ENCODE measurements around the gene RPL18. TPM values are rescaled to one million over a fixed set of nuclear protein-coding genes. Genes with fewer than 3 reads are reported as not detected.

Gene RPL18
- total RNA-seq, 1 experiment from 2014 or later = 1,736 TPM

DNA sequence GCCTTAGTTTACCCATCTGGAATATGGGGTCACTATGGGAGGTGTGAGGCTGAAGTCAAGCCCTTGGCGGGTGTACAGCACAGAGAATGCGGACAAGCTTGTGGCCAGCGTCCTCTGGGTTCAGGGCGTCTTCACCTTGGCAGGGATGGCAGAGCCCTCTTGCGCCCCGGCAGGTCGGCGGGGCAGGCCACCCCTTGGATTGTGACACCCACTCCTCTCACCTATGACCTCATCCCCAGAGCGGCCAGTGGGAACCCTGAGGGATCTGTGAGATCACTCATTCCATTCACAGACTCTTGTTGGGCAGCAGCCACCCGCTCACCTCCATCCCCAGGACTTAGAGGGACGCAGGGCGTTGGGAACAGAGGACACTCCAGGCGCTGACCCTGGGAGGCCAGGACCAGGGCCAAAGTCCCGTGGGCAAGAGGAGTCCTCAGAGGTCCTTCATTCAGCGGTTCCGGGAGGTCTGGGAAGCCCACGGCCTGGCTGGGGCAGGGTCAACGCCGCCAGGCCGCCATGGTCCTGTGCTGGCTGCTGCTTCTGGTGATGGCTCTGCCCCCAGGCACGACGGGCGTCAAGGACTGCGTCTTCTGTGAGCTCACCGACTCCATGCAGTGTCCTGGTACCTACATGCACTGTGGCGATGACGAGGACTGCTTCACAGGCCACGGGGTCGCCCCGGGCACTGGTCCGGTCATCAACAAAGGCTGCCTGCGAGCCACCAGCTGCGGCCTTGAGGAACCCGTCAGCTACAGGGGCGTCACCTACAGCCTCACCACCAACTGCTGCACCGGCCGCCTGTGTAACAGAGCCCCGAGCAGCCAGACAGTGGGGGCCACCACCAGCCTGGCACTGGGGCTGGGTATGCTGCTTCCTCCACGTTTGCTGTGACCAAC is 12.3 kb downstream of the RPL18 start, which contains the start of gene SPACA4:
Gene SPACA4, plus strand, starts transcription at position 280 of the 896 bp plus-strand sequence. Its CDS starts 237 bp downstream, at position 517.
- H3K4me1 Mint-ChIP-seq (ENCODE audit: insufficient read depth, unreplicated experiment) = no peaks in the 10 kb centered on the region
- no peaks in the 10 kb centered on the region for H3K27me3 Mint-ChIP-seq (ENCODE audit: insufficient read depth, unreplicated experiment)
- ChIA-PET POLR2A (no interaction called here), CTCF (interaction anchor here (0.6 to 1.1 kb wide), 7 partner anchors 10 to 248 kb away, joined by 3 to 6 read pairs (median 4); no protein-coding TSS in a partner anchor)
- no peak within 1 kb of the TSS for H3K27ac Mint-ChIP-seq (ENCODE audit: low read depth, unreplicated experiment)
- H3K36me3 Mint-ChIP-seq (ENCODE audit: insufficient read depth, unreplicated experiment) = no peaks in the 10 kb centered on the region
- H3K9me3 Mint-ChIP-seq (ENCODE audit: unreplicated experiment) = no peaks in the 10 kb centered on the region
- DNase-seq (ENCODE audit: unreplicated experiment) = no peak
- TF ChIP-seq CTCF (IDR thresholded peaks at IDR 0.05; ENCODE audit: unreplicated experiment) = no peak
- BruUV-seq (replicated peaks) = no TSS peak
- intact Hi-C loops (cut with micrococcal nuclease) = no loop called here
- no peak within 1 kb of the TSS for H3K4me3 Mint-ChIP-seq (ENCODE audit: unreplicated experiment)

GRCh38 chr19:48603850-48604249 is 15.1 kb downstream of the RPL18 start:
- intact Hi-C loops (cut with micrococcal nuclease) = no loop called here
- POLR2A ChIA-PET = no interaction called here
- BruUV-seq (replicated peaks) = no TSS peak
- TF ChIP-seq CTCF (IDR thresholded peaks at IDR 0.05; ENCODE audit: unreplicated experiment) = no peak
- H3K4me3 Mint-ChIP-seq (ENCODE audit: unreplicated experiment) = no peak overlapping the region
- CTCF ChIA-PET = no interaction called here
- peaks cover 3% of the 10 kb centered on the region for H3K27me3 Mint-ChIP-seq (ENCODE audit: insufficient read depth, unreplicated experiment)
- no peaks in the 10 kb centered on the region for H3K4me1 Mint-ChIP-seq (ENCODE audit: insufficient read depth, unreplicated experiment)
- H3K36me3 Mint-ChIP-seq (ENCODE audit: insufficient read depth, unreplicated experiment) = no peaks in the 10 kb centered on the region
- H3K27ac Mint-ChIP-seq (ENCODE audit: low read depth, unreplicated experiment) = no peak overlapping the region
- no peaks in the 10 kb centered on the region for H3K9me3 Mint-ChIP-seq (ENCODE audit: unreplicated experiment)
- no peak for DNase-seq (ENCODE audit: unreplicated experiment)

DNA sequence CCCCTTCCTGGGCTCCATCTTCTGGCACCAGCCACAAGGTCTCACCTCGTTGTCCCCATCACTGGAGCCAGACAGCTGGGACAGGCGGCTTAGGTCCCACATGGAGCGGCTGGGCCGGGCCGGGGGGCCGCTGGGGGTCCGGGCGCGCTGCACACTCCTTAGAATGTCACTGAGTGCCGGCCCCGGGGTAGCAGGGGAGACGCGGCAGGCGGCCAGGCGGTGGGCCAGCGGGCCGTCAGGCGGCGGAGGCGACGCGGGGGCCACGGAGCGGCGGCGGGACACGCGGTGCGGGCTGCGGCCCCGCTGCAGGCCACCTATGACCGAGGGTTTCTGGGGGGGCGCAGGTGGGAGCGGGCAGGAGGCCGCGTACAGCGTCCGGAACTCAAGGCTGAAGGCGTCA is 15.5 kb downstream of the RPL18 start:
- H3K4me1 Mint-ChIP-seq (ENCODE audit: insufficient read depth, unreplicated experiment) = no peaks in the 10 kb centered on the region
- H3K27me3 Mint-ChIP-seq (ENCODE audit: insufficient read depth, unreplicated experiment) = peaks cover 7% of the 10 kb centered on the region
- DNase-seq (ENCODE audit: unreplicated experiment) = no peak
- BruUV-seq (replicated peaks) = no TSS peak
- no peak overlapping the region for H3K4me3 Mint-ChIP-seq (ENCODE audit: unreplicated experiment)
- ChIA-PET CTCF (interaction anchor here (1.2 kb wide), 1 partner anchor 15 kb away, joined by 5 read pairs; no protein-coding TSS in a partner anchor), POLR2A (no interaction called here)
- no peaks in the 10 kb centered on the region for H3K9me3 Mint-ChIP-seq (ENCODE audit: unreplicated experiment)
- intact Hi-C loops (cut with micrococcal nuclease) = no loop called here
- no peak for TF ChIP-seq CTCF (IDR thresholded peaks at IDR 0.05; ENCODE audit: unreplicated experiment)
- H3K27ac Mint-ChIP-seq (ENCODE audit: low read depth, unreplicated experiment) = no peak overlapping the region
- H3K36me3 Mint-ChIP-seq (ENCODE audit: insufficient read depth, unreplicated experiment) = no peaks in the 10 kb centered on the region

- Mint-ChIP-seq H3K36me3 (ENCODE audit: insufficient read depth, unreplicated experiment) (no peaks in the 10 kb centered on the region), H3K4me3 (ENCODE audit: unreplicated experiment) (no peak overlapping the region), H3K9me3 (ENCODE audit: unreplicated experiment) (no peaks in the 10 kb centered on the region), H3K27ac (ENCODE audit: low read depth, unreplicated experiment) (no peak overlapping the region), H3K4me1 (ENCODE audit: insufficient read depth, unreplicated experiment) (no peaks in the 10 kb centered on the region), H3K27me3 (ENCODE audit: insufficient read depth, unreplicated experiment) (peaks cover 11% of the 10 kb centered on the region)
- DNase-seq (ENCODE audit: unreplicated experiment) = no peak
- intact Hi-C loops (cut with micrococcal nuclease) = no loop called here
- no TSS peak for BruUV-seq (replicated peaks)
- POLR2A ChIA-PET = no interaction called here
- TF ChIP-seq CTCF (IDR thresholded peaks at IDR 0.05; ENCODE audit: unreplicated experiment) = no peak
- CTCF ChIA-PET = interaction anchor here (1.2 kb wide), 1 partner anchor 14 kb away, joined by 5 read pairs; no protein-coding TSS in a partner anchor
These were observed 16.0 kb downstream of the RPL18 start for GRCh38 chr19:48603001-48603400.
